H9 (cell line): ENCODE results near the gene GIMAP4. TPM values are rescaled to one million over a fixed set of nuclear protein-coding genes. Genes with fewer than 3 reads are reported as not detected.

Experiments used
- DNase-seq: peaks from one replicate; pipeline ENCODE4 v3.0.0-alpha.2; 2017
- H2AFZ ChIP-seq: one replicate; pipeline ENCODE4 v1.6.1; 2013; ENCODE audit warnings: mild to moderate bottlenecking, low read length, control low read depth, moderate library complexity
- H2AK5ac ChIP-seq: 2 replicates; pipeline ENCODE4 v1.6.1; 2013; ENCODE audit warnings: low read length, control low read depth, mixed read lengths; ENCODE audit not compliant: insufficient read length
- H2BK120ac ChIP-seq: one replicate; pipeline ENCODE4 v1.6.1; 2013; ENCODE audit warnings: low read depth, mild to moderate bottlenecking, low read length, control low read depth, inconsistent platforms; ENCODE audit not compliant: poor library complexity, severe bottlenecking
- H2BK12ac ChIP-seq: 2 replicates; pipeline ENCODE4 v1.6.1; 2013; ENCODE audit warnings: low read length, control low read depth, mixed read lengths, low read depth; ENCODE audit not compliant: insufficient read length
- H2BK15ac ChIP-seq: 2 replicates; pipeline ENCODE4 v1.6.1; 2013; ENCODE audit warnings: low read depth, low read length, control low read depth
- H2BK20ac ChIP-seq: one replicate; pipeline ENCODE4 v1.6.1; 2013; ENCODE audit warnings: low read depth, mild to moderate bottlenecking, low read length, control low read depth, inconsistent platforms; ENCODE audit not compliant: poor library complexity, severe bottlenecking
- H2BK5ac ChIP-seq: 2 replicates; pipeline ENCODE4 v1.6.1; 2013; ENCODE audit warnings: low read length, control low read depth, mixed read lengths; ENCODE audit not compliant: insufficient read length
- H3K14ac ChIP-seq: 2 replicates; pipeline ENCODE4 v1.6.1; 2013; ENCODE audit warnings: low read length, control low read depth; ENCODE audit not compliant: insufficient read depth
- H3K18ac ChIP-seq: 2 replicates; pipeline ENCODE4 v1.6.1; 2013; ENCODE audit warnings: low read depth, mild to moderate bottlenecking, mixed read lengths, low read length, control low read depth; ENCODE audit not compliant: insufficient read length
- H3K23ac ChIP-seq: 2 replicates; pipeline ENCODE4 v1.6.1; 2013; ENCODE audit warnings: low read length, control low read depth, mixed read lengths, low read depth; ENCODE audit not compliant: insufficient read length
- H3K23me2 ChIP-seq: 2 replicates; pipeline ENCODE4 v1.6.1; 2013; ENCODE audit warnings: low read depth, mild to moderate bottlenecking, mixed read lengths, low read length, control low read depth; ENCODE audit not compliant: insufficient read length, poor library complexity, severe bottlenecking
- H3K27ac ChIP-seq: 2 replicates; pipeline ENCODE4 v1.5.1; 2013; ENCODE audit warnings: low read length, control low read depth, mixed read lengths, low read depth; ENCODE audit not compliant: insufficient read length
- H3K27me3 ChIP-seq: 2 replicates; pipeline ENCODE4 v1.6.1; 2013; ENCODE audit warnings: low read length, control low read depth, inconsistent platforms; ENCODE audit not compliant: insufficient read depth
- H3K4ac ChIP-seq: 2 replicates; pipeline ENCODE4 v1.6.1; 2013; ENCODE audit warnings: low read depth, mild to moderate bottlenecking, control low read depth, inconsistent platforms, low read length, moderate library complexity
- H3K4me1 ChIP-seq: 2 replicates; pipeline ENCODE4 v1.6.1; 2013; ENCODE audit warnings: low read length, control low read depth, inconsistent platforms; ENCODE audit not compliant: insufficient read depth
- H3K4me2 ChIP-seq: 2 replicates; pipeline ENCODE4 v1.6.1; 2013; ENCODE audit warnings: low read length, control low read depth, mixed read lengths; ENCODE audit not compliant: insufficient read length, insufficient read depth
- H3K56ac ChIP-seq: 2 replicates; pipeline ENCODE4 v1.6.1; 2013; ENCODE audit warnings: low read depth, mild to moderate bottlenecking, mixed read lengths, low read length, control low read depth; ENCODE audit not compliant: insufficient read length
- H3K79me1 ChIP-seq: 2 replicates; pipeline ENCODE4 v1.6.1; 2013; ENCODE audit warnings: low read depth, mild to moderate bottlenecking, moderate library complexity, low read length, control low read depth, inconsistent platforms; ENCODE audit not compliant: insufficient read depth, poor library complexity, severe bottlenecking
- H3K79me2 ChIP-seq: 2 replicates; pipeline ENCODE4 v1.6.1; 2013; ENCODE audit warnings: low read length, control low read depth, inconsistent platforms; ENCODE audit not compliant: insufficient read depth
- H3K9ac ChIP-seq: 2 replicates; pipeline ENCODE4 v1.6.1; 2013; ENCODE audit warnings: low read length, control low read depth, mixed read lengths; ENCODE audit not compliant: insufficient read length; ENCODE audit errors: extremely low read depth
- H3K9me3 ChIP-seq: one replicate; pipeline ENCODE4 v1.6.1; 2013; ENCODE audit warnings: low read depth, low read length, inconsistent platforms; ENCODE audit not compliant: control insufficient read depth
- H3T11ph ChIP-seq: one replicate; pipeline ENCODE4 v1.6.1; 2013; ENCODE audit warnings: mild to moderate bottlenecking, low read length, control low read depth, inconsistent platforms
- H4K20me1 ChIP-seq: one replicate; pipeline ENCODE4 v1.6.1; 2013; ENCODE audit not compliant: control insufficient read depth, insufficient read length, insufficient read depth
- H4K5ac ChIP-seq: 2 replicates; pipeline ENCODE4 v1.6.1; 2013; ENCODE audit warnings: low read depth, mild to moderate bottlenecking, mixed read lengths, low read length, control low read depth; ENCODE audit not compliant: insufficient read length
- H4K8ac ChIP-seq: replicated peaks from 2 replicates; pipeline ENCODE4 v1.6.1; 2013; ENCODE audit warnings: low read length, control low read depth, mixed read lengths, low read depth; ENCODE audit not compliant: insufficient read length
- H4K91ac ChIP-seq: 2 replicates; pipeline ENCODE4 v1.6.1; 2013; ENCODE audit warnings: low read depth, mild to moderate bottlenecking, moderate library complexity, mixed read lengths, low read length, control low read depth; ENCODE audit not compliant: insufficient read length
- H3K27ac Mint-ChIP-seq, 3 experiments: 2 replicates in 2 of 3; 3 replicates in 1 of 3; pipeline ENCODE4 v1.8.0; 2020 to 2021; ENCODE audit warnings: mixed read lengths in 3 of 3, mild to moderate bottlenecking in 1 of 3, moderate library complexity in 1 of 3
- H3K27me3 Mint-ChIP-seq: 2 replicates; pipeline ENCODE4 v1.8.0; 2021; ENCODE audit warnings: low read depth, mild to moderate bottlenecking, moderate library complexity, mixed read lengths
- H3K36me3 Mint-ChIP-seq, 3 experiments: 2 replicates in 2 of 3; 3 replicates in 1 of 3; pipeline ENCODE4 v1.8.0; 2020 to 2021; ENCODE audit warnings: low read depth in 3 of 3, mixed read lengths in 3 of 3; ENCODE audit not compliant: insufficient read depth in 1 of 3
- H3K4me1 Mint-ChIP-seq, 2 experiments: 2 replicates each; pipeline ENCODE4 v1.8.0; 2020; ENCODE audit warnings: mixed read lengths in 2 of 2
- H3K4me3 Mint-ChIP-seq, 2 experiments: 2 replicates in 1 of 2; 3 replicates in 1 of 2; pipeline ENCODE4 v1.8.0; 2020 to 2021; ENCODE audit warnings: mild to moderate bottlenecking in 2 of 2, mixed read lengths in 2 of 2, moderate library complexity in 1 of 2
- H3K9me3 Mint-ChIP-seq, 2 experiments: 2 replicates in 1 of 2; 3 replicates in 1 of 2; pipeline ENCODE4 v1.8.0; 2020; ENCODE audit warnings: mild to moderate bottlenecking in 2 of 2, mixed read lengths in 2 of 2, moderate library complexity in 1 of 2
- WGBS: extraction: QIAGEN DNeasy Blood & Tissue Kit; methylation state at CpG from one replicate; pipeline ENCODE4 v1.1.7; 2013; ENCODE audit warnings: missing lambda C conversion rate, low lambda C conversion rate, mixed read lengths; ENCODE audit not compliant: insufficient read length; ENCODE audit errors: extremely low coverage; 5-methylcytosine and 5-hydroxymethylcytosine counted together
- total RNA-seq: library from RNA; stranded (reverse); gene quantifications from 2 replicates; pipeline ENCODE4 v1.2.1, GENCODE V29; 2021
- TF ChIP-seq, protein P1 (sequence below): fragments of 200-600 bp; sonication (generic); conservative IDR thresholded peaks from 3 replicates; pipeline ENCODE4 v1.8.0; 2021; ENCODE audit warnings: antibody characterized with exemption, mild to moderate bottlenecking

The GIMAP4 gene
- total RNA-seq, 1 experiment from 2014 or later: not detected

DNA sequence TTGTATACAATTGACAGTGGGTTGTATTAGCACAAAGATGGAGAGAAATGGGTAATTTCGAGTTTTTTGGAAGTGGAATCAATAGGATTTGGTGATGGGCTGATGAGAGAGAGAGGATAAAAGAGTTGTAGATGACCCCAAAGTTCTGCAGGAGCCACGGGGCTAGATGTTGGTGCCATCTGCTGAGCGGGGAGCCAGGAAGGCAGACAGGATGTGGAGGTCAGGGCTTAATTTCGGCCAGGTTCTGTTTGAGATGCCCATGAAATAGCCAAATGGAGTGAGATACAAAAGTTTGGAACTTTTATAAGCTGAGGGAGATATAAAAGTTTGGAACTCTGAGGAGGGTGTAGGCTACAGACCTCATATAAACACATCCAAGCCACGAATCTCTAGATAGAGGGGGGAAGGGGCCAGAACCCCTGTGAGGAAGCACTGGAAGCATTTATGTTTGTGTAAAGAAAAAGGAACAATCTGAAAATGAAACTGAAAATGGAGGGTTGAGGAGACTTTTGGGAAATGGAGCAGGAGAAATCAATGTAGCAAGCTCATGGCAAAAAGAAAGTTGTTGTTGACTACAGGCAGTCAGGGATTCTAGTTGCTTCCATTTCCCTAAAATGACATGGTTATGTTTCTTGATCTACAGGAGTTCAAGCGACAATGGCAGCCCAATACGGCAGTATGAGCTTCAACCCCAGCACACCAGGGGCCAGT lies 2.2 kb downstream of the GIMAP4 start:
- Histone ChIP-seq H3K27me3 (no peaks in the 10 kb centered on the region), H4K91ac (no peak overlapping the region), H2BK120ac (no peak overlapping the region), H2AK5ac (no peak overlapping the region), H3K9me3 (no peaks in the 10 kb centered on the region), H4K8ac (no peak overlapping the region), H3K56ac (no peak overlapping the region), H2BK12ac (no peak overlapping the region), H3K23ac (no peak overlapping the region), H2BK15ac (no peak overlapping the region), H3K23me2 (no peaks in the 10 kb centered on the region), H3K79me1 (no peaks in the 10 kb centered on the region), H4K5ac (no peak overlapping the region), H3K9ac (no peak overlapping the region), H2BK20ac (no peak overlapping the region), H3K79me2 (no peaks in the 10 kb centered on the region), H3K4ac (no peak overlapping the region), H3K4me1 (peaks cover 4% of the 10 kb centered on the region; the same call in 1 of the 2 replicates), H3K4me2 (no peak overlapping the region), H2BK5ac (no peak overlapping the region), H3K14ac (no peak overlapping the region), H3K27ac (no peak overlapping the region), H2AFZ (no peak overlapping the region), H4K20me1 (no peaks in the 10 kb centered on the region), H3T11ph (no peak overlapping the region), H3K18ac (no peak overlapping the region)
- TF ChIP-seq, protein P1, sequence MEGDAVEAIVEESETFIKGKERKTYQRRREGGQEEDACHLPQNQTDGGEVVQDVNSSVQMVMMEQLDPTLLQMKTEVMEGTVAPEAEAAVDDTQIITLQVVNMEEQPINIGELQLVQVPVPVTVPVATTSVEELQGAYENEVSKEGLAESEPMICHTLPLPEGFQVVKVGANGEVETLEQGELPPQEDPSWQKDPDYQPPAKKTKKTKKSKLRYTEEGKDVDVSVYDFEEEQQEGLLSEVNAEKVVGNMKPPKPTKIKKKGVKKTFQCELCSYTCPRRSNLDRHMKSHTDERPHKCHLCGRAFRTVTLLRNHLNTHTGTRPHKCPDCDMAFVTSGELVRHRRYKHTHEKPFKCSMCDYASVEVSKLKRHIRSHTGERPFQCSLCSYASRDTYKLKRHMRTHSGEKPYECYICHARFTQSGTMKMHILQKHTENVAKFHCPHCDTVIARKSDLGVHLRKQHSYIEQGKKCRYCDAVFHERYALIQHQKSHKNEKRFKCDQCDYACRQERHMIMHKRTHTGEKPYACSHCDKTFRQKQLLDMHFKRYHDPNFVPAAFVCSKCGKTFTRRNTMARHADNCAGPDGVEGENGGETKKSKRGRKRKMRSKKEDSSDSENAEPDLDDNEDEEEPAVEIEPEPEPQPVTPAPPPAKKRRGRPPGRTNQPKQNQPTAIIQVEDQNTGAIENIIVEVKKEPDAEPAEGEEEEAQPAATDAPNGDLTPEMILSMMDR: no peak
- Mint-ChIP-seq H3K36me3 (no peaks in the 10 kb centered on the region), H3K27ac (no peak overlapping the region), H3K9me3 (no peaks in the 10 kb centered on the region; a peak in 1 of 5 replicates), H3K4me3 (no peak overlapping the region), H3K4me1 (peaks cover 28 to 31% of the 10 kb centered on the region in 2 experiments), H3K27me3 (peaks cover 34% of the 10 kb centered on the region)
- no CpG with 5 or more reads among the region's 7 CpGs for WGBS
- DNase-seq: no peak
